WI38 (cell line): ENCODE results near the gene GPR141.

Experiments used
- H3K4me3 ChIP-seq: 2 replicates; pipeline ENCODE4 v1.5.1; 2011; ENCODE audit warnings: low read depth, mild to moderate bottlenecking, control low read depth, low read length
- CTCF ChIP-seq: IDR thresholded peaks from 2 replicates; pipeline ENCODE4 v1.5.1; 2012; ENCODE audit warnings: low read depth, mild to moderate bottlenecking, control low read depth, low read length

GPR141 gene

DNA sequence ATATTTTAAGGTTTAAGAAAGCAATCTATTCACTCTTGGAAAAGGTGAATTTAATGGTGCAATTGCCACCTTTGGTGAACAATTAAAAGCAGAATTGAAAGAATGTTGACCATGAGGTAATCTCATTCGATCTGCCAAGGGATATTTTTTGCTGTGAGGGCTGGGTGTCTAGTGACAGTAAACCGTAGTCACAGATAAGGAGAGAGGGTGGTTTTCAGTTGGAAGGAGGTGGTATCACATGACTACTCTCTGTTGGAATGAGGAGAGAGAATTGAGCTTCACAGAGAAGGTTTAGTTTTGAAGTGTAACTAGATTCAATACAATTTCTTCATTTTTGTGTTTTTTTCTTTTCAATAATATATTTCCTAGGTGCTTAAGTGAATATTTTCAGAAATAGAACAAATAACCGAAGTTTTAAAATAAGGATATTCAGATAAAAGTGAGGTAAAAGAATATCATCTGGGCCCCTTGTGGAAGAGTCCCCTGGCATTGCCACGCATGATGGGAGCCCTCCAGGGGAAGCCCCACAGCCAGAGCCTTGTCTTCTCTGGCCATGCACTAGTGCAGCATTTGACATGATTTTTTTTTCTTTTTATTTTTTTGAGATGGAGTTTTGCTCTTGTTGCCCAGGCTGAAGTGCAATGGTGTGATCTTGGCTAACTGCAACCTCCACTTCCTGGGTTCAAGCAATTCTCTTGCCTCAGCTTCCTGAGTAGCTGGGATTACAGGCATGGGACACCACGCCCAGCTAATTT is 73.4 kb downstream of the GPR141 start:
- no peak for TF ChIP-seq CTCF

GRCh38 chr7:37757563-37757962 is 74.0 kb downstream of the GPR141 start:
- TF ChIP-seq CTCF = no peak
- no peak overlapping the region for H3K4me3 ChIP-seq

More for the DNA sequence above, 73.4 kb downstream of the GPR141 start:
- H3K4me3 ChIP-seq = no peak overlapping the region

DNA sequence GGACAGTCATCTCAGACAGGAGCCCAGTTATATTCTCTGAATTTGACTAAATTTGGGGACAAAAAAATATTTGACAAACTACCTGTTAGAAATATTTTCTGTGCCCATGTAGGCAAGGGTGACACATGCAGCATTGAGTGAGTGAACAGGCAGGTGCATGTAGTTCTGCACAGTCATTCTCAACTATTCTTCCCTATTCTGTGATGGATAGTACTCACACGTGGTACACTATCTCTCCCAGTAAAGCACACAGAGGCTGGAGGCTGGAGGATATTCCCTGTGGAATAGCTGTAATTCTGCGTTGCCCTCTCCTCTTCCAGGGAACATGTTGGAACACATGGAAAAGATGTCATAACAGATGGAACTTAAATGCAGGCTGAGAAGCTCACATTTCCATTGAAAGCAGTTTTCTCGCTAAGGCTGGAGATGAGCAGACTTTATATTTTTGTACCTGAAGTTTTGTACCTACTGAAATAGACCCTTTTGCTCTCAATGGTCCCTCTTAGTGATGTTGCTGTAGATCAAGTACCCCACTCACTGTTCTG is 75.0 kb downstream of the GPR141 start:
- no peak overlapping the region for H3K4me3 ChIP-seq
- no peak for TF ChIP-seq CTCF

DNA sequence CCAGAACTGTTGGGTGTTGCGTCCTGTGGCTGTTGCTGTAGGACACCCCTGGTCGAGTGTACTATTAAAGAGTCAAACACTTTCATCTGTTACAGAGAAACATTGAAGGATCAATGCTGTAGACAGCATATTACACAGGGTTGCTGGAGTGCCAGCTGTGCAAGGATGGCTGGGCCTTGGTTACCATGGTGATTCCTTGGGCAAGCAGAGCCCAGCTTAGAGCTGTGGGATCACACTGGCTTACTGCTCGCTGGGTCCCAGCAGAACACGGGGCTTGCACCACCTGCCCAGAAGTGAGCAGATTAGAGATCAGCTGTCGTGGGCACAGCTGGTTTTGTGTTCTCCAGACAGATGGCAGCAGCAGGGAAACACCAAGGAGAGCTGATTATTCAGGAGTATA is 76.0 kb downstream of the GPR141 start:
- no peak overlapping the region for H3K4me3 ChIP-seq
- TF ChIP-seq CTCF = no peak

DNA sequence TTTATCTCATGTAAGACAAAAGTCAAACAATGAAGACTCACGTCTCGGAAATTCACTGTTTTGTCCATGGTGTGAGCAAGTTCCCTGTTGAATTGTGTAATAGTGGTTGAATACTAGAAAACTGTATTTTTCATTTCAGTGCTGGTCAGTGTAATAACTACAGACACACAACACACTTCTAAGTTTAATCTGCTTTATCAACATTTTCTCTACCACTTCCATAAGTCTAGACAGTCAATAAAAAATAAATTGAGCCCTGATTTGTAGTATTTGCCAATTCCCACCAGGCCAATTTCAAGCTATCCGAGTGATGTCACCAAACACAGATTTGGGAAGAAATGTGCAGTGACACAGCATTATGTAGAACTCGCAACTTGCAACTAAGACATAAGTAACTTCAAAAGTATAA is 81.9 kb downstream of the GPR141 start:
- H3K4me3 ChIP-seq = no peak overlapping the region
- no peak for TF ChIP-seq CTCF

DNA sequence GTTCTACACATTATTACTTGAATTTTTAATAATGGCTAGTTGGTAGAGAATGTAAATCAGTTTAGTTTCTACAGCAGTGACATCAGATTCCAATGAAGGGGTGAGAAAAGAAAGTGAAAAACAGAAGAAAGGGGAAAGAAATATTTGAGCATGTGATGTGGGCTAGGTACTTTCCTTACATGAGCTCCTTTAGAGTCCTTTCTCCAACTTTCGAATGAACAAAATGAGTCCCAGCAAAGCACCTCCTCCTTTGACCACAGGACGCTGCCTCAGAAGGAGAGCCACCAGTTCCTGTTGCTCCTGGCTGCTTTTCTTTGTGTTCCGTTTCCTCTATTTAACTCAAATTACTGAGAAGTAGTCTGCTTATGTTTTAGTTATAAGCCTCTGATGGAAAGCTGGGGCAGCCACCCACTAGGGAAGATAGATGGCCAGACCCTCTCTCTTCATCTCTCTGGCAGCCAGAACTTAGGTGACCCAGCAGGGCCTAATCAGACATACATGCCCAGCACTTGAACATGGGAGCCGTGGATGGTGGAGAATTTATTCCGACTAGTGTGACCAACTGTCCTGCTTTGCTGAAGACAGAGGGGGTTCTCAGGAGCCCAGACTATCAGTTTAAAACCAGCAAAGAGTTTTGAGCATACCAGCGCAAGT is 82.4 kb downstream of the GPR141 start:
- H3K4me3 ChIP-seq = no peak overlapping the region
- TF ChIP-seq CTCF = no peak

DNA sequence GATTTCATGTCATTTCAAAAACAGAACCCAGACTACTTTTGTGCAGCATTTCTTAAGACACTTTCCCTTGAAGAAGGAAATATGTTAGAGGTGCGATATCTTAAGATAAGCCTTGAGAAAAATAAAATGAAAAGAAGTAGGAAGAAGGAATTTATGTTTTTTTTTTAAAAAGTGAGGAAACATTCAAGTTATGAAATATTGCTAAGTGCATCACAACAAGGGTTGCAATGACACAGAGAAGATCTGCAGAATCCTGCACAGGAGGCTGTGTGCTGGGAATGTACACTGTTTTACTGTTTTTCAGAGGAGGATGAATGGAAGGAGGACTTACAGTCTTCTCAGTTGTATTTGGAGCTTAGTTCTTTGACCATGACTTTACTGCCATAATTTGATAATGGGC is 85.0 kb downstream of the GPR141 start:
- TF ChIP-seq CTCF = no peak

More for the DNA sequence above, 85.0 kb downstream of the GPR141 start:
- H3K4me3 ChIP-seq = no peak overlapping the region
